Tibial nerve (tissue), 3 donors: ENCODE data around the gene CES2.

Source experiments
- POLR2A ChIP-seq, 2 donors: fragments of 450-650 bp; IDR thresholded peaks; one replicate each; pipeline ENCODE4 v1.6.1; 2017; ENCODE audit warnings: antibody characterized with exemption in 2 of 2, mild to moderate bottlenecking in 2 of 2, moderate library complexity in 2 of 2
- TF ChIP-seq, protein P1 (sequence below), 5 experiments: fragments of 200-600 bp in 3 of 5; fragments of 450-650 bp in 2 of 5; sonication (generic) in 3 of 5; IDR thresholded peaks; one replicate each; pipeline ENCODE4 v1.5.1; 2016 to 2019; ENCODE audit warnings: antibody characterized with exemption in 5 of 5, mild to moderate bottlenecking in 3 of 5, moderate library complexity in 2 of 5

DNA sequence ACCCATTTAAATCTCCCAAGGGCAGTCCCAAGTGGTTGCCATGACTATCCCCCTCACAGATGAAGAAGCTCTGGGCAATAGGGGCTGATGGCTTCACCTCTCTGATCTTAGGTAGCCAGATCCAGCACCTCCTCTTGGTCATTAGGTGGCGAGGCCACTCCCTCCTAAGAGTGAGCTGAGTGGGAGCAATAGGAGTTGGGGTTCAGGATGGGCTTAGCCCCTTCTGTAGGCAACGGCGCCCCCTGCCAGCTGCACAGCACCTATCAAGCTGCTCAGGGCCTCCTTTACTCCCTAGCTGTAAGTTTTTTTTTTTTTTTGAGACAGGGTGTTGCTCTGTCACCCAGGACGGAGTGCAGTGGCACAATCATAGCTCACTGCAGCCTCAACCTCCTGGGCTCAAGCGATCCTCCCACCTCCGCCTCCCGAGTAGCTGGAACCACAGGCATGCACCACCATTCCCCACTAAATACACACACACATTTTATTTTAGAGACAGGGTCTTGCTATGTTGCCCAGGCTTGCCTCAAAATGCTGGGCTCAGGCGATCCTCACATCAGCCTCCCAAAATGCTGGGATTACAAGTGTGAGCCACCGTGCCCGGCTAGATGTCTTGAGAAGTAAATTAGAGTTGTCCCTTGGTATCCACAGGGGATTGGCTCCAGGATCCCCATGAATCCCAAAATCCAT is 6.5 kb upstream of the CES2 start:
- TF ChIP-seq, protein P1, sequence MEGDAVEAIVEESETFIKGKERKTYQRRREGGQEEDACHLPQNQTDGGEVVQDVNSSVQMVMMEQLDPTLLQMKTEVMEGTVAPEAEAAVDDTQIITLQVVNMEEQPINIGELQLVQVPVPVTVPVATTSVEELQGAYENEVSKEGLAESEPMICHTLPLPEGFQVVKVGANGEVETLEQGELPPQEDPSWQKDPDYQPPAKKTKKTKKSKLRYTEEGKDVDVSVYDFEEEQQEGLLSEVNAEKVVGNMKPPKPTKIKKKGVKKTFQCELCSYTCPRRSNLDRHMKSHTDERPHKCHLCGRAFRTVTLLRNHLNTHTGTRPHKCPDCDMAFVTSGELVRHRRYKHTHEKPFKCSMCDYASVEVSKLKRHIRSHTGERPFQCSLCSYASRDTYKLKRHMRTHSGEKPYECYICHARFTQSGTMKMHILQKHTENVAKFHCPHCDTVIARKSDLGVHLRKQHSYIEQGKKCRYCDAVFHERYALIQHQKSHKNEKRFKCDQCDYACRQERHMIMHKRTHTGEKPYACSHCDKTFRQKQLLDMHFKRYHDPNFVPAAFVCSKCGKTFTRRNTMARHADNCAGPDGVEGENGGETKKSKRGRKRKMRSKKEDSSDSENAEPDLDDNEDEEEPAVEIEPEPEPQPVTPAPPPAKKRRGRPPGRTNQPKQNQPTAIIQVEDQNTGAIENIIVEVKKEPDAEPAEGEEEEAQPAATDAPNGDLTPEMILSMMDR (IDR thresholded peaks at IDR 0.05): peak in 3 of 5 experiments; percentile 7 to 22 (median 15)
- no peak for TF ChIP-seq POLR2A (IDR thresholded peaks at IDR 0.05)
